Measurements from ENCODE around the gene CPSF4L.

Gene CPSF4L

GRCh38 chr17:73228748-73229236 lies 32.9 kb downstream of the CPSF4L start:
- no peak overlapping the region for H3K4me3 ChIP-seq (ENCODE audit: low read depth, low read length)
- POLR2A ChIA-PET = interaction anchor here (0.8 kb wide), 1 partner anchor 82 kb away, joined by 3 read pairs; no protein-coding TSS in a partner anchor
- CTCF ChIA-PET = interaction anchor here (1.0 to 9.6 kb wide), 6 partner anchors 31 to 672 kb away, joined by 3 to 86 read pairs (median 11); partner anchors contain the start of gene COG1
- DNase-seq (ENCODE audit: low read depth, low spot score) = peak; percentile 50
- no peak for TF ChIP-seq CTCF (IDR thresholded peaks at IDR 0.05; ENCODE audit: insufficient read depth, low read length, missing control alignments)

GRCh38 chr17:73227944-73228343 lies 33.7 kb downstream of the CPSF4L start:
- no peak for DNase-seq (ENCODE audit: low read depth, low spot score)
- CTCF ChIA-PET = interaction anchor here (1.1 to 9.6 kb wide), 6 partner anchors 30 to 671 kb away, joined by 3 to 86 read pairs (median 11); partner anchors contain the start of gene COG1
- H3K4me3 ChIP-seq (ENCODE audit: low read depth, low read length) = no peak overlapping the region
- POLR2A ChIA-PET = no interaction called here
- TF ChIP-seq CTCF (IDR thresholded peaks at IDR 0.05; ENCODE audit: insufficient read depth, low read length, missing control alignments) = no peak

- no peak for TF ChIP-seq CTCF (IDR thresholded peaks at IDR 0.05; ENCODE audit: insufficient read depth, low read length, missing control alignments)
- DNase-seq (ENCODE audit: low read depth, low spot score) = no peak
- ChIA-PET POLR2A (no interaction called here), CTCF (interaction anchor here (1.1 to 9.6 kb wide), 5 partner anchors 33 to 671 kb away, joined by 4 to 86 read pairs (median 16); partner anchors contain the start of gene COG1)
- H3K4me3 ChIP-seq (ENCODE audit: low read depth, low read length) = no peak overlapping the region
These were observed 34.3 kb downstream of the CPSF4L start for GRCh38 chr17:73227379-73227778.

- ChIA-PET POLR2A (interaction anchor here (0.8 kb wide), 1 partner anchor 143 kb away, joined by 3 read pairs; no protein-coding TSS in a partner anchor), CTCF (interaction anchor here (1.1 to 9.6 kb wide), 6 partner anchors 29 to 670 kb away, joined by 3 to 86 read pairs (median 10); partner anchors contain the start of gene COG1)
- TF ChIP-seq CTCF (IDR thresholded peaks at IDR 0.05; ENCODE audit: insufficient read depth, low read length, missing control alignments) = no peak
- DNase-seq (ENCODE audit: low read depth, low spot score) = peak; percentile 19
- H3K4me3 ChIP-seq (ENCODE audit: low read depth, low read length) = no peak overlapping the region
These were observed 35.0 kb downstream of the CPSF4L start for GRCh38 chr17:73226556-73227172.

GRCh38 chr17:73224663-73225305 lies 36.9 kb downstream of the CPSF4L start:
- TF ChIP-seq CTCF (IDR thresholded peaks at IDR 0.05; ENCODE audit: insufficient read depth, low read length, missing control alignments) = no peak
- DNase-seq (ENCODE audit: low read depth, low spot score) = no peak
- POLR2A ChIA-PET = no interaction called here
- CTCF ChIA-PET = interaction anchor here (0.7 to 9.6 kb wide), 3 partner anchors 31 to 494 kb away, joined by 3 to 86 read pairs (median 3); partner anchors contain the start of gene COG1
- no peak overlapping the region for H3K4me3 ChIP-seq (ENCODE audit: low read depth, low read length)

GRCh38 chr17:73224237-73224636 lies 37.4 kb downstream of the CPSF4L start:
- no peak for TF ChIP-seq CTCF (IDR thresholded peaks at IDR 0.05; ENCODE audit: insufficient read depth, low read length, missing control alignments)

More at GRCh38 chr17:73224237-73224636, 37.4 kb downstream of the CPSF4L start:
- no peak overlapping the region for H3K4me3 ChIP-seq (ENCODE audit: low read depth, low read length)
- ChIA-PET CTCF (interaction anchor here (0.7 to 9.6 kb wide), 2 partner anchors 30 to 493 kb away, joined by 3 to 86 read pairs; partner anchors contain the start of gene COG1), POLR2A (no interaction called here)
- no peak for DNase-seq (ENCODE audit: low read depth, low spot score)
